ENCODE measurements around the gene NAGPA.
"Not testable (repeated sequence)": the region's sequence is repeated elsewhere in the genome, so short reads cannot be mapped to it uniquely, and the experiment has no call there.

Gene NAGPA

GRCh38 chr16:5033256-5034166 lies at the start of gene NAGPA:
Gene NAGPA (minus strand): TSS chr16:5033935. CDS start chr16:5033914, 21 bp downstream.
- peak; percentile 64 to 81 (median 70) for DNase-seq (ENCODE audit: low read depth in 3 of 3)

GRCh38 chr16:5080996-5081395 lies 47.3 kb upstream of the NAGPA start:
- not testable (repeated sequence) for DNase-seq (ENCODE audit: low read depth in 3 of 3)

GRCh38 chr16:5080461-5080860 lies 46.7 kb upstream of the NAGPA start:
- not testable (repeated sequence) for DNase-seq (ENCODE audit: low read depth in 3 of 3)

- no peak for DNase-seq (ENCODE audit: low read depth in 3 of 3)
Measured at GRCh38 chr16:5078626-5079025, 44.9 kb upstream of the NAGPA start.

GRCh38 chr16:5077304-5077703 lies 43.6 kb upstream of the NAGPA start:
- no peak for DNase-seq (ENCODE audit: low read depth in 3 of 3)

GRCh38 chr16:5075637-5076036 lies 41.9 kb upstream of the NAGPA start:
- DNase-seq (ENCODE audit: low read depth in 3 of 3): no peak

GRCh38 chr16:5073771-5074170 lies 40.0 kb upstream of the NAGPA start:
- not testable (repeated sequence) for DNase-seq (ENCODE audit: low read depth in 3 of 3)

- DNase-seq (ENCODE audit: low read depth in 3 of 3): no peak
Measured at GRCh38 chr16:5073279-5073629, 39.5 kb upstream of the NAGPA start.

GRCh38 chr16:5072334-5073278 lies 38.9 kb upstream of the NAGPA start:
- DNase-seq (ENCODE audit: low read depth in 3 of 3): no peak

GRCh38 chr16:5071681-5072333 lies 38.1 kb upstream of the NAGPA start, which contains the start of gene ALG1:
Gene ALG1 (plus strand): TSS chr16:5071843. CDS start chr16:5071850, 7 bp downstream.
- peak; percentile 79 to 83 (median 79) for DNase-seq (ENCODE audit: low read depth in 3 of 3)

GRCh38 chr16:5071341-5071680 lies 37.6 kb upstream of the NAGPA start:
- DNase-seq (ENCODE audit: low read depth in 3 of 3): no peak

GRCh38 chr16:5070431-5071186 lies 36.9 kb upstream of the NAGPA start:
- no peak for DNase-seq (ENCODE audit: low read depth in 3 of 3)

- DNase-seq (ENCODE audit: low read depth in 3 of 3): no peak
Measured at GRCh38 chr16:5069854-5070253, 36.1 kb upstream of the NAGPA start.

- DNase-seq (ENCODE audit: low read depth in 3 of 3): no peak
Measured at GRCh38 chr16:5069048-5069447, 35.3 kb upstream of the NAGPA start.

- DNase-seq (ENCODE audit: low read depth in 3 of 3): no peak
Measured at GRCh38 chr16:5066511-5066910, 32.8 kb upstream of the NAGPA start.

GRCh38 chr16:5065813-5066212 lies 32.1 kb upstream of the NAGPA start, which contains the start of gene C16orf89:
Gene C16orf89 (minus strand): TSS chr16:5065956. CDS start chr16:5065908, 48 bp downstream.
- no peak for DNase-seq (ENCODE audit: low read depth in 3 of 3)

- DNase-seq (ENCODE audit: low read depth in 3 of 3): no peak
Measured at GRCh38 chr16:5065326-5065725, 31.6 kb upstream of the NAGPA start.

- DNase-seq (ENCODE audit: low read depth in 3 of 3): no peak
Measured at GRCh38 chr16:5064915-5065314, 31.2 kb upstream of the NAGPA start.

GRCh38 chr16:5062790-5063765 lies 29.3 kb upstream of the NAGPA start:
- DNase-seq (ENCODE audit: low read depth in 3 of 3): no peak

GRCh38 chr16:5062051-5062450 lies 28.3 kb upstream of the NAGPA start:
- no peak for DNase-seq (ENCODE audit: low read depth in 3 of 3)

All from stimulated activated CD4-positive, alpha-beta T cell treated with anti-CD3 and anti-CD28 coated beads, TNF-alpha, amount 100 ng/mL, for 48 hours (primary cell).